HG02588 (cell line): Measurements from ENCODE around the gene CDKN2B-AS1.

Experiments used
- ATAC-seq: cut with Tn5 transposase; IDR thresholded peaks from one replicate; pipeline ENCODE4 v1.9.1; 2021; ENCODE audit warnings: mild to moderate bottlenecking, moderate library complexity; ENCODE audit not compliant: unreplicated experiment

The CDKN2B-AS1 gene

DNA sequence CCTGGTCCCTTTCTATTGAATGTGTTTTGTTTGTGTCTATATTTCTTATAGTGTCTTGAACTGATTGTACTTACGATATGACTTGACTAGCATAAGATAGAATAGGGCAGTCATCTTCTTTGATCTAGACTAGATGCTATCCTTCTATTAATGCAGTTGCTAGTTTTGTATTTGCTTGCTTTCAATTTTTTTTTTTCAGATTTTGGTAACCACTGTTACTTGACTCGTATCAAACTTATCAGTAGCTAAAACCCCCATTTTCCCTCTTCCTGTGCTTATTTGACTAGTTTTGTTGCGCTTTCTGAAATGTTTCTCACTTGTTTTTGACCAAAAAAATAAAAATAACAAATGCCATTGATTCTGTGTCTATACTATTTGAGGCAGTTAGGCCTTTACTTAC, 83.5 kb downstream of the CDKN2B-AS1 start:
- ATAC-seq = no peak

DNA sequence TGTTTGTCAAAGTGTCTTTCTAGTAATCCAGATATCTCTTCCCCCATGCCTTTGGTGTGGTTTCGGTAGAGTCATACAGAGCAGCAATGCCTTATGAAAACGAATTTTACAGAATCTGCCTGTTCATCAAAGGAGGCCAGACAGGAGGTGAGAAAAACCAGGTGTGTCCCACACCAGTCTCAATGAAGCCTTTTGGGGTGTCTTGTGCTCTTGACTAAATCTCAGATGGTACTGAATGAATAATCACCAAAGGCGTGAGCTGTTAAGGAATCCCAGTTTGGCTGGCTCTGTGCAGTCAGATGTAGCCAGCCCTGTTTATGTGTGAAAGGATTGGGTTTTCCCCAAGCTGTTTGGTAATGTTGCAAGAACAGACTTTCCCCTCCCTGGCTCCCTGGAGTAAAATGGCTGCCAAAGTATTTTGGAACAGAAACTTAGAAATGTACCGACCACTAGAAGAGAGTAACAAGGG, 85.3 kb downstream of the CDKN2B-AS1 start:
- peak; percentile 84 for ATAC-seq

DNA sequence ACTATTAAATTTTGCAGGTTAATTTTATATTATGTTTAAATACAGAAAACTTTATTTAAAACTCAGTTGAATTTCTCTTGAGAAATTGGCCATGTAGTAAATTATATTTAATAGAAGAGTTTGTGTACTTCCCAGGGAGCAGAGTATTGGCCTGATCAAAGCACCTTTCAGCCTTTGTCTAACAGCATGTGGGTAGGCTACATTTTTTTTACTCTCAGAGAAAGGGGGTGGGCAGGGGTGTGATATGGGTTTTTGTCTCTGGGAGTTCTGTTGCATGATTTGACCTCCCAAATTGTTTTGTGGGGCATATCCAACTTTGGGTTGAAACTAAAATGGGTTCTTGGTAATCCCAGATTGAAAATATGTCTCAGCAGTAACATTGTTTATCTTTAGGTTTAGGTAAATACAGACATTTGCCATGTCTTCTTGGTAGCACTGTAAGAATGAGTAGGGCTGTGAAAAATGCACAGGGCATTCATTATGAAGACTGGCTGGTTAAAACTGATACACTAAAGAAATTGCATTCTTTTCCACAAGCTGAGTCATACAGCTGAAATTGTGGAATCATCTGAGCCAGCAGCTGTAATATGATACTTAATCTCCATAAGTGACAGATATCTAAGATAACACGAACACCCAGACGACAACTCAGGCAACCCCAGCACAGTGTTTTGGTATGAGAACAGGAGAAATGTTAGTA, 89.9 kb downstream of the CDKN2B-AS1 start:
- no peak for ATAC-seq

DNA sequence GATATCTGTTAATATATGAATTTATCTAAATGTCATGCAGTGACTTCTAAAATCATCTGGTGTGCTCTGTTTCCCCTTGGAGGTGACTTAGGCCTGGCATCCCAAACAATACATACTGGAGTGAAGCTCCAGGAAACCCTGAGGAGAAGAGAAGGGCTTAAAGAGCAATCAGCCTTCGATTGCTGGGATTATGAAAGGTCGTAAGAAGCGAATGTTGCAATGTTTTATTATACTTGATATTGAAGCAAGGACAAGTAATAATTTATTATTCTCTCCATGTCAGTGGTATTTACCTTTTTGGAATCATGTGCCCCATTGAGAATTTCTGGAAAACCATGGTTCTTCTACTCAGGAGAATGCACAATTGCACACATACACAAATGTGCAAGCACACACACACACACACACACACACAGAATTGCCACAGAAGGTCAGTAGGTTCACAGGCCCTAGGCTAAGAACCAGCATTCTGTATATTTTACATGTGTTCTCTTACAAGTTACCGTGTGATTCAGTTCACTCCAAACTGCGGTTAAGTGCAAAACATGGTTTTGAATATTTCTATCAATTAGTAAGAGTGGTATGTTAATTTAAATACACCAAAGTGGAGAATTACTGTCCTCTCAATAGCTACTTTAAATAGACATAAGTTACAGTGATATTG, 93.6 kb downstream of the CDKN2B-AS1 start:
- ATAC-seq = no peak

DNA sequence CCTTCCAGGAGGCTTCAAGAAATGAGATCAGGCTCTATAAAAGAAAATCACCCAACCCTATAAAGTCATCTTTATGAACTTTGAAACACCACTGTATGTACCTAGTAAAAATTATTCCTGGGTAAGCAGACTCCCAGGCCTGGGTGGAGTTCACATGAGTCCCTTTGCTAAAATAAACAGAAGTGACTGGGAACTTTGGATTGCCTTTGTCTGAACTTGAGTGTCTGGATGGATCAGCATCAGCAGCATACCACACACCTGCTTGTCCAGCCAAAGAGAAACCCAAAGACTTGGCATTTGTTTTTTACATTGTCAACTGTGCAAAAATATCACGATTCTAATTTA, 94.1 kb downstream of the CDKN2B-AS1 start:
- ATAC-seq = no peak

DNA sequence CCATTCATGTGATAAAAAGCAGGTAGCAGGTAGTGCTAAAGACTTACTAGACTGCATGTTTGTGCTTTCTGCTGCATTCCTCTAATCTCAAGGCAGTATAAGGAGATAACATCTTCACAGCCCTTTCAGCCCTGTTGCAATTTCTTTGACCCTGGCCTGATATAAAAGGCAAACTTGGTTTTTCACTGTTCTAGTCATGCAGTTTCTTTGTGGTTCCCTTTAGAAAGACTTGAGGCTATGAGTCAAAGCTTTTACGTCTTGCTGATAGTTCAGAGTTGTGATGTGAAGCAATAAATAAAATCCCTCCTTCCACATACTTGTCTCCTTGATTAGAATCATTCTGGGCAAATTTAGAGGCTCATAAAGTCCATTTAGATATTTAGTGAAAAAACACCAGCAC, 103.1 kb downstream of the CDKN2B-AS1 start:
- ATAC-seq = no peak

DNA sequence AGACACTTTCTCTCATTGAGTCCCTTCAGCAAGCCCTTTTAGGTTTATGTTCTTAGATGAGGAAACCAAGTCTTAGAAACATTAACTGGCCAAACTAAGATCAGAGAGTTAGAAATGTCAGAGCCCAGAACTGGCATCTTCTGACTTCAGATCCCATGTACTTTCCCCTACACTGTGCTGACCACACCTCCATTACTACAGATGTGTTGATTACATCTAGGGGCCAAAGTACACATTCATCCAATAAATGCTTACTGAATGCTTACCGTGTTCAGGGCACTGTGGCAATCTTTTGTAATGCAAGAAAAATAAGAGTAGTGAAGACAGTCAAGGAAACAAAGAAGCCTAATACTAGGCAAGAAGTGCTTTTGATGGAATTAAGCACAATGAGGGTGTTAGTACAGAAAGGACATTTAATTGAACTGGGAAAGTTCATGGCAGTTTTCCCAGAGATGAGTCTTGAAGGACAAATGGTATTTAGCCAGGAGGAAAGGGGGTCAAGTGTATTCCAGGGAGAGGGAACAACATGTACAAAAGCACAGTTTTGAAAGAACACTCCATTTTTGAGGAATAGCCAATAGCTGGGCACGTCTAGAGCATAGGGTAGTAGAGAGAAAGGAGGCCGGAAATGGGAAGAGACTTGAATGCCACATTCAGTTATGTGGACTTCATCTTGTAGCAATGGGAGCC, 104.2 kb downstream of the CDKN2B-AS1 start:
- no peak for ATAC-seq

DNA sequence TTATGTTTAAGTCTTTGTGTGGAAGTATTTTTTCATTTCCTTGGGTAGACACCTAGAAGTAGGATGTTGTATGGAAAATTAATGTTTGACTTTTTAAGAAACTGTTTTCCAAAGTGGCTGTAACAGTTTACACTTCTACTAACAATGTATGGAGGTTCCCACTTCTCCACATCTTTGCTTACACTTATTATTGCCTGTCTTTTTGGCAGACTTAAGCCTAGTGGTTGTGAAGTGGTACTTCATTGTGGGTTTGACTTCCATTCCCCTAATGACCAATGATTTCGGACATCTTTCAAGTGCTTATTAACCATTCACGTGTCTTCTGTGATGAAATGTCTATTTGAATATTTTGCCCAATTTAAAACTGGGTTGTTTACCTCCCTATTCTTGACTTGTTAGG, 106.0 kb downstream of the CDKN2B-AS1 start:
- no peak for ATAC-seq

DNA sequence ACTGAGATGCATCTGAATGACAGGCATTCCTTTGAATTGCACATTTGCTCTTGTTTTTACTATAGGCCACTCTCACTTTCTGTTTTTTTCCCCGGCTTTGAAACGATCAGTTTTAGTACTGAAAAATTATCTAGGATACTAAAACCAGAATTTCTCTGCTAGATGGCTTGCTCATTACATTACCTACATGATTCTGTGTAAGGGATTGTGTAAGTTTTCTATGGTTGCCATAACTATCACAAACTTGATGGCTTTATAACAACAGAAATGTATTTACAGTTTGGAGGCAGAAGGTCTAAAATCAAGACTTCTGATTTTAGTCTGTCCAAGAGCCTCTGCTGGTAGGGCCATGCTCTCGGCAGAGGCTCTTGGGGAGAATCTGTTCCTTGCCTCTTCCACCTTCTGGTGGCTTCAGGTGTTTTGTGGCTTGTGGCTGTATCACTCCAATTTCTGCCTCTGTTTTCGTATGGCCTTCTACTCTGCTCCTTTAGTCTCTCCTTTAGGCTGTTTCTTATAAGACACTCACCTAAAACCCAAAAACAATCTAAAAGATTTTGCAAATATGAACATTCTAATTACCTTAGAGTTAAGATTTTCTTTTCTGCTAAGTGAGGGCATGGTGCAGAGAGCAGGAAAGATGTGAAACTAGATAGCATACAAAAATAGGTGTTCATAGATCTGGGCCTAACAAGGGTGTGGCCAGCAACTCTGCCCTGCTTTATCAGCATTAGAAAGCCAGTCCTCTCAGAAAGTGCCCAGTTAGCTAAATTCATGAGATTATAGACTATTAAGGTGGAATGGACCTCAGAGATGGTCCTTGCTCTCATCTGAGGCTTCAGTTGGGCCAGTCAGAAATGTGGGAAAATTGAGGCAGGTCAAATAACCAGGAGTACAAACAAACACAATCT, 107.8 kb downstream of the CDKN2B-AS1 start:
- no peak for ATAC-seq

DNA sequence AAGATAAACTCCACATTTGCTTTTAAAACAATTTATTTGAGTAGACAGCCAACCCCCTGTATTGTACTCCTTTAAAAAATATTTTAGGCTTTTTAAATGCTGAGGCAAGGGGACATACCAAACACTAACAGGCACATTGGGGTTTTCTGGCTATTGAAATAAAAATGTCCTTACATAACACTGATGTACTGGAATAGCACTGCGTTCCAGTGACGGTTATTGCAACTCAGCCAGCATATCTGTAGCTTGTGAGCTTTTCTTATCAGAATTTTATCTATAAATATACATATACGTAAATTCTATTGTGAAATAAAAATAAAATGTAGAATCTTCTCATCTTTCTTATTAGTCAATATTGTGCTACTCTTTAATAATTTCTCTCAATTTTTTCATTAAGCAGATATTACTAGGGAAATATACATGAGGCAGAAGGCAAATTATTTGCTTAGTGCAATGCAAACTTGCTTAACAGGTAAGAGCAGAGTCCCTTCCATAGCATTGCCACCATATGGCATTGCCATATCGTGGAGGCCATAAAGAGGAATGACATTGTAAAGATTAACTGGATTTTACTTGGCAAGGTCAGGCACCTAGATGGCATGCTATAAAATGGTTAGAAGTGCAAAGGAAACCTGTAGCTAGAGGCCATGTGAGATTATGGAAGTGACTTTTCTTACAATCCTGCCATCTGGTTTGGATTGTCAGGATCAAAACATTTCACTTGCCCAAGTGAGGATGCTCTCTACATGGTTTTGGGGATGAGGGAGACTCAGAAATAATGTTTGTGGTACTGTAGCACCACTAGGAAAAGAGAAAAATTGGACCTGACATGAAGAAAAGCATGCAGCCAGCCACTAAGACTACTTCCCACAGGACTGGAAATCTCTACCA, 109.3 kb downstream of the CDKN2B-AS1 start:
- no peak for ATAC-seq

DNA sequence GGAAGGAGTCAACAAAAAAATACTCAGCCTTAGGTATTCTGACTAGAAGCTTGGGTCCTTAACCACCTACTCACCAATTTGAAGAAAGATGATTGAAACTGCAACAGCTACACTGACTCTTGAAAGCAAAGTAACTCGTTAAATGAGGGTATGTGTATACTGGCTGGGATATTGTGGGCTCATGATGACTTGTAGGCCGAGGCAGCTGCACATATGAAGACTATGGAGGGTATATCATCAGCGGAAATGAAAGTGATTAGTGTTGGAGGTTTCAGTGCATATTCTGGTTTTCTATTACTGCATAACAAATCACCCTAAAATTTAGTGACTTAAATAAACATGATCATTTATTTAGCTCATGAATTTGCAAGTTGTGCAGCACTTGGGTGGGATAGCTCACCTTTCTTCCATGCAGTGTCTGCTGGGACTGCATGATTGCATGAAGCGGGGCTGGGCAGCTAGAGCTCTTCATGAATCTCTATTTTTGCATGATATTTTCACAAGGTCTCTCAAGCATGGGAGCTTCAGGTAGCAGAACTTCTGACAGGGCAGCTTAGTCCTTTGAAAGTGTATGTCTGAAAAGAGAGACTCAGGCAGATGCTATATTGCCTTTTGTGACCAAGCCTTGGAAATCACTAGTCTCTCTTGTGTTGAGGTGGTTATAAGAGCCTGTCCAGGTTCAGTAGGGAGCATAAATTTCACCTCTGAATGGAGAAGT, 110.6 kb downstream of the CDKN2B-AS1 start:
- peak; percentile 98 for ATAC-seq

DNA sequence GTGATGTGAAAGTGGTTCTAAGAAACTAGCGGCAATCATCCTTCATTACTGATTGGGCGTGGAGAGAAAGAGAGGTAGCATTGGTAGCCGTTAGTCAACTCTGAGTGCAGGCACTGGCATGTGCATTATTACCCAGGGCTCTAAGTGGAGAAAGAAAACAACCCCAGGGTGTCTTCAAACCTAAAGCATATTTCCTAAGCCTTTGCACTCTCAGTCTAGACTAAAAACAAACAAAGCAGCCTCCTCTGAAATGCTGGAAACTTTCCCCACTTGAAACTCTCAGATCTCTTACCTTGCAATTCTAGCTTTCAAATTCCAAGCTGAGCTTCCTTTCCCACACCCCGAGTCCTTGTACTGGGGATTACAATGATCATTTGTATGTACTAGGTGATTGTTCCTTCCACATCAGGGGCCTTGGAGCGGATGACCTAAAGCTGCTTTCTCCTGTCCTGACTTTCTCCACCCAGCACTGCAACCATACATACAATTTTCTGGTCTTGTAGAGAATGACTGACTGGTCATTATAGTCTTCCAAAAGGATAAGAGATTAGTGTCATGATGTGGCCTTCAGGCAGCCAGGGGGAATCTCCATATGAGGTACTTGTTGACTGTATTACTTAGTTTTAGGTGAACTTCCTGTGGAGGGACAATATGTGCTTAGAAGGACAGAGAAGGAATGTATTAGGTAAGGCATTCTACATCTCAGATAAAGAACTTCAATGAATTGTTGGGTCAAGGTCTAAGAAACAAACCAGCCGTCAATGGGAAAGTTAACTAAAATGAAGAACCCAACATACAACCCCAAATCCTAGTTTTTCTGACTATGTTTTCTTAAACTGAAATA, 112.8 kb downstream of the CDKN2B-AS1 start:
- no peak for ATAC-seq

DNA sequence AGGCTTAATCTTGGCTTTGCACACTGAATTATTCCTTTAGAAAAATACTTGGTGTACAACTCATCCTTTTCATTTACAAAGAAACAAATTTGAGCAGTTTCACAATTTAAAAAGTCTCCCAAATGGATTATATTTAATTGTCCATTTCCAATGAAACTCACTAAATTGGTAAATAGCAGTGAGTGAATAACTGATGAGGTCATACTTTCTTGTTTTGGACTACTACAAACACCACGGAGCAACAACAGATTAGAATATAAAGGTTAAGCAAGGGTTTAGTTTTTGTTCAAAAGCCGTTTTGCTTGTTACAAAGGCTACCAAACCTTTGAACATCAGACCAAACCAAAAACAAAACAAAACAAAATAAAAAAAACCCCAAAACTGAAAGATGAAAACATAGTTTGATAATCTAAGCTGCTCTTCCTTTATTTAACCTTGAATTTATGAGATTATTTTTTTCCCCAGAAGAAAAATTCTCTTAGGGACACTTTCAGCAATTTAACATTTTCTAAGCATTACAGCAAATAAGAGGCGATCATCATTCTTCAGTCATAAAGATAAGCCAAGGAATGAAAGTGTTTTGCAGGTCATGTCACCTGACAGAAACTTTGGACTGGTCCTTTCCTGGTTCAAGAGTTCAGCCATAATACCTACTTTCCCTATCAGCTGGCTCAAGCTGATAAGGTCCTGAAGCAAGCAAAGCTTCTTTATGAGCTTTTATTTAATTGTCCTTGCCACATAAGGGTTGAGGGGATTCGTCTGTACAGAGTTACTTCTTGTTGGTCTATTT, 114.2 kb downstream of the CDKN2B-AS1 start:
- no peak for ATAC-seq

DNA sequence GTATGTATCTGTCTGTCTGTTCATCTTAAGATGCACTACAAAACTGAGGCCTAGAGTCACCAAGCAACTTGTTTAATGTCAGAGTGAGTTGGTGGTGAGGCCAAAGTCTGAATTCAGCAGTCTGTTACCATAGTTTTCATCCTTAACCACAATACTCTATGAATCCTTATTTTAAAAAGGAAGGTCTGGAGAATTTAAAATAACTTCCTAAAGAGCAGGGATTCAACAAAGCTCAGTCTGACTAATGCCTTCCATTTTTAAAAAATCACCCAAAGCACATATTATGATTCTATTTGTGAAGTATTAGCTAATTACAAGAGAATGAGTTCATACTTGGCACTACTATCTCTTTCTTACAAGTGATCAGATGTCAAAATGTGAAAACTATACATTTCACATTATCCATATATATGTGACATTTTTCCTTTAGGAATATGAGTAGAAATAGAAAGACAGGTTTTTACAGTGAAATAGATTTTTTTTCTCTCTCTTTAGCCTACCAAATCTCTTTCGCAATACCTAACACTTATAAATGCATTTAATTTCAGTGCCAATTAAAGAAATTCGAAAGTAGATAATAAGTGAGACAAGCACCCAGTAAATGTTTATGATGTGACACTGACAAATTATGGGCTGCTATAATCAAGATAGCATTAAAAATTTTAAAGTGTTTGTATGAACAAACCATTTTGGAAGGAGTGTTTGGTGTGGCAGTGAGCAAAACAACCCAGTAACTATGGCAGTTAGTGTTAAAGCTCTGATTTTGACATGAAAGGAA, 116.8 kb downstream of the CDKN2B-AS1 start:
- no peak for ATAC-seq

DNA sequence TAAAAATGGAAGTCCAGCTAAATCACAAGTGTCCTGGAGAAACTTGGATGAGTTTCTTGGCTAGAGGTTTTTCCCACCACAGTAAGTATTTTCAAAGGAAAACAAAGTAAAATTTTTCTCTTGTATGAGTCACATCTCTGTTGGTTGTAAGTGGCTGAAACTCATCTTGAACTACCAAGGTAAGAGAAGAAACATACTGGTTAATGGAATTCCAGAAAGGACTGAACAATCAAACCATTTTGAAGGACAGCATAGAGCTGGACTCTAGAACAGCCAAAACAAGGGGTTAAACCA, 117.3 kb downstream of the CDKN2B-AS1 start:
- no peak for ATAC-seq

DNA sequence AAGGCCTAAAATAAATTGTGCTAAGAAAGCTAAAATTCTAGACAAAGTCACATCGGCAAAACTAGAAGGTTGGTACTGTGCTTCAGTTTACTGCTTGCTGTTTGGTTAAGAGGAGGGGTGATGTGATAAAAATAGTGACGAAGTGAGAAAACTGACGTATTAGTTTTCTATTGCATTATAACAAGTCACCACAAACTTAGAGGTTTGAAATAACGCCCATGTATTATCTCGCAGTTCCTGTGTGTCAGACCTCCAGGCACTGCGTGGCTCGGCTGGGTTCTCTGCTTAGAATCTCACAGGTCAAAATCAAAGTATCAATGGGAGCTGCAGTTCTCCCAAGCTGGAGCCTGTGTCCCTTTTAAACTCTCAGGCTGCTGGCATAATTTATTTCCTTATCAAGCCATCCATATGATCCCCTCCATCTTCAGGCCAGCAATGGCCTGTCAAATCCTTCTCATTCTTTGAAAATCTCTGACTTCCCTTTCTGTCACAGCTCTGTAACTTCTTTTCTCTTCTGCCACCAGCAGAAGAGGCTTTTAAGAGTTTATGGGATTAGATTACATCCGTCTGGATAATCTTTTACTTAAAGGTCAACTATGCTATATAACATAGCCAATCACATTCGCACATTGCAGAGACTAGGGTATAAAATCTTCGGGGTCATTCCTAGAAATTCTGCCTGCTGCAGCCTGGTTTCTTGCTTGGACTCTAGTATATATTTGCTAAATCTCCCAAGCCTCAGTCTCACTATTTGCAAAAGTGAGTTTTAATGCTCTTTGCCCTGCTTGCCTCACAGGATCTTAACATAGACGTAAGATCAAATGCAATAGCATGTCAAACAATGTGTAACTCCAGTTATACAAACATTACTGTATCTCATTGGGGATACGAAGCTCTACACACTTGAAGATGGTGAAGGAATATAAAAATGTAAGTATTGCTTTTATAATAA, 118.6 kb downstream of the CDKN2B-AS1 start:
- no peak for ATAC-seq
